Measurements from ENCODE around the gene ENDOV. TPM values are rescaled to one million over a fixed set of nuclear protein-coding genes. Genes with fewer than 3 reads are reported as not detected.

The ENDOV gene
- total RNA-seq, 3 donors from 2014 or later: 24.1 to 29.7 (median 24.9) TPM

DNA sequence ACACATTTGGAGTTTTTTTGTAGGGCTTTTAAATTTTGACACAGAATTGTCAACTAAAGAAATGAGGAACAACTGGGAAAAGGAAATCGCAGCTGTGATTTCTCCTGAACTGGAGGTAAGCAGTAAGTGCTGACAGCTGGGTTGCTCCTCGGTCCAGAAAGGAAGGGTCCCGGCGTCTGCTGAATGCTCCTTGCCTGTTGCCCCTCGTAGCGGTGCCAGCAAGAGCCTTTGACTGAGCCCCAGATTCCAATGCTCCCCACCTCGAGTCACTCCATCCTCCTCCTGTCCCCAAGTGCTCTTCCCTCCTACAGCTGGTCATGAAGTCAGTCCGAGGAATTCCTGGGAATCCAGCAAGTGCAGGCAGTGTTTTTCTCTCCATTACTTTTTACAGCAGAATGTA is 32.0 kb upstream of the ENDOV start:
- Histone ChIP-seq H3K36me3 (ENCODE audit: low read depth) (peaks cover 25% of the 10 kb centered on the region), H3K9me3 (no peaks in the 10 kb centered on the region), H3K4me1 (ENCODE audit: low read depth) (no peaks in the 10 kb centered on the region), H3K4me3 (no peak overlapping the region)
- TF ChIP-seq, protein P1, sequence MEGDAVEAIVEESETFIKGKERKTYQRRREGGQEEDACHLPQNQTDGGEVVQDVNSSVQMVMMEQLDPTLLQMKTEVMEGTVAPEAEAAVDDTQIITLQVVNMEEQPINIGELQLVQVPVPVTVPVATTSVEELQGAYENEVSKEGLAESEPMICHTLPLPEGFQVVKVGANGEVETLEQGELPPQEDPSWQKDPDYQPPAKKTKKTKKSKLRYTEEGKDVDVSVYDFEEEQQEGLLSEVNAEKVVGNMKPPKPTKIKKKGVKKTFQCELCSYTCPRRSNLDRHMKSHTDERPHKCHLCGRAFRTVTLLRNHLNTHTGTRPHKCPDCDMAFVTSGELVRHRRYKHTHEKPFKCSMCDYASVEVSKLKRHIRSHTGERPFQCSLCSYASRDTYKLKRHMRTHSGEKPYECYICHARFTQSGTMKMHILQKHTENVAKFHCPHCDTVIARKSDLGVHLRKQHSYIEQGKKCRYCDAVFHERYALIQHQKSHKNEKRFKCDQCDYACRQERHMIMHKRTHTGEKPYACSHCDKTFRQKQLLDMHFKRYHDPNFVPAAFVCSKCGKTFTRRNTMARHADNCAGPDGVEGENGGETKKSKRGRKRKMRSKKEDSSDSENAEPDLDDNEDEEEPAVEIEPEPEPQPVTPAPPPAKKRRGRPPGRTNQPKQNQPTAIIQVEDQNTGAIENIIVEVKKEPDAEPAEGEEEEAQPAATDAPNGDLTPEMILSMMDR (IDR thresholded peaks at IDR 0.05): no peak
- intact Hi-C loops (cut with DNase I, micrococcal nuclease): no loop called here
- ATAC-seq (no peak), DNase-seq (no peak)

DNA sequence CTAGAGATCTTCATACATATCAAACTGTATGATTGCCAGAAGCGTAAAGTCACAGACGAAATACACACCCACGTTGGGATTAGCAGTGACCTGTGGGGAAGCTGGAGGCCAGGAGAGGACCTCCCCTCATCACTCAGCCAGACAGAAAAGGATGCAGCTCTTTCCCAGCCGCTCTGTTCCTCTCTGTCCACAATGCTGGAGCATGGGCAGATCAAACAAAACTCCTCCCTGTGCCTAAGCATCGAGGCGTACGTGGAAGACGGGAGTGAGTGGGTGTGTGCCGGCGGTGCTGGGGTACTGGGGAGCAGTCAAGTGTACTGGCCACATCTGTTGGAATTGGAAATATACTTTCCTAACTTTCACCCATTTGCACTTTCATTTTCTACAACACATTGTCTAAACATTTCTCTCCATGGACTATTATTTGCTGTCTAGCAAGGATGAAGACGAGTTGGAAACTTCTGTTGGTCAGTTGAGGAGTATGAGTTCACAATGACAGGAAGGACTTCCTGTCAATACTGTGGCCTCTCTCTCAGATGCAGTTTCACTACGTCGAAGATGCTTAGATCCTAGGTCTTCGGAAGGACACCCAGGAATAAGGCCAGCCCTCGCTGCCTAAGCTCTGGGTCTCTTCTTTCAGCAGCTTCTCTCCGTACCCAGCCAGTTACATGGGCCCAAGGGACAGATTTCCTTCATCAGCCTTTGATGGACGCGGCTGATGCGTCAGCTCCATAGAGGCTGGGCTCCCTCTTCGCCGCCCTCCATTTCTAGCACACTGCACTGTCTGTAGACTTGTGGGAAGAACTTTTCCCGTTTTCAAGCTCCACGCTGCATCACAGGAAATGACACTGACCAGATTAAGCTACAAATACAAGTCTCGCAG is 30.6 kb upstream of the ENDOV start:
- DNase-seq (no peak), ATAC-seq (no peak)
- H3K36me3 ChIP-seq (ENCODE audit: low read depth): peaks cover 34% of the 10 kb centered on the region
- intact Hi-C loops (cut with DNase I, micrococcal nuclease): no loop called here
- no peak overlapping the region for H3K4me3 ChIP-seq
- no peaks in the 10 kb centered on the region for H3K9me3 ChIP-seq
- H3K4me1 ChIP-seq (ENCODE audit: low read depth): no peaks in the 10 kb centered on the region
- TF ChIP-seq, protein P1 (IDR thresholded peaks at IDR 0.05): no peak

DNA sequence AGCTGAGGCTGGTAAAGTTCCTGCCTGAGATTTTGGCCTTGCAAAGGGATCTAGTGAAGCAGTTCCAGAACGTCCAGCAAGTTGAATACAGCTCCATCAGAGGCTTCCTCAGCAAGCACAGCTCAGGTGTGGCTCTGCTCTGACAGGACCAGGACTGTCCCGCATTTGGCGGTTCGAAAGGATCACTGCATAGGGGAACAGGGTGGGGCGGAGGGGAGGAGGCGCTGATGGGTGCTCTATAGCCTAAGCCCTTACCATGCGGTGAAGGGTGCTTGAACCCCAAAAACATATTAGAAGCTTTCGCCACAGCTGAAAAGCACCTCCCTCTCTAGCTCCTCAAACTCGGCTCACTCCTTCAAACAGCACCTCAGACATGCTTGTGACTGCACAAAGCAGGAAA is 29.9 kb upstream of the ENDOV start:
- intact Hi-C loops (cut with DNase I, micrococcal nuclease): no loop called here
- TF ChIP-seq, protein P1 (IDR thresholded peaks at IDR 0.05): no peak
- Histone ChIP-seq H3K9me3 (no peaks in the 10 kb centered on the region), H3K4me1 (ENCODE audit: low read depth) (no peaks in the 10 kb centered on the region), H3K4me3 (no peak overlapping the region), H3K36me3 (ENCODE audit: low read depth) (peaks cover 41% of the 10 kb centered on the region)
- DNase-seq (no peak), ATAC-seq (peak; percentile 13)

DNA sequence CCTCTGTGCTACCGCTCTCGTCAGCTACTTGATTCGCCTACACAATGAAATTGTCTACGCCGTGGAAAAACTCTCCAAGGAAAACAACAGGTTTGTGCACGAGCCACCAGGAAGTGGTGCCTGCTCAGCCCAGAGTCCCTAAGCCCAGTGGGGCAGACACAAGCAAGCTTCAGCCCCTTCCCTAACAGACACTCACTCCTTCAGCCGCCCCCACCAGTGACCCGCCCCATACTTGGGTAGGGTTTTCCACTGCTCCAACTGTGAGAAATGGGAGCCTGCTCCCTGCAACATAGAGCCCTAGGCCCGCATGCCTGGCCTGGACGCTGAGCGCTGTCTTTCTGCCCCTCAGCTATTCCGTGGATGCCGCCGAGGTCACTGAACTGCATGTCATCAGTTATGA is 28.6 kb upstream of the ENDOV start:
- no peak for ATAC-seq
- Histone ChIP-seq H3K36me3 (ENCODE audit: low read depth) (peaks cover 37% of the 10 kb centered on the region), H3K9me3 (no peaks in the 10 kb centered on the region), H3K4me1 (ENCODE audit: low read depth) (no peaks in the 10 kb centered on the region), H3K4me3 (no peak overlapping the region)
- no peak for DNase-seq
- TF ChIP-seq, protein P1 (IDR thresholded peaks at IDR 0.05): no peak
- intact Hi-C loops (cut with DNase I, micrococcal nuclease): no loop called here

DNA sequence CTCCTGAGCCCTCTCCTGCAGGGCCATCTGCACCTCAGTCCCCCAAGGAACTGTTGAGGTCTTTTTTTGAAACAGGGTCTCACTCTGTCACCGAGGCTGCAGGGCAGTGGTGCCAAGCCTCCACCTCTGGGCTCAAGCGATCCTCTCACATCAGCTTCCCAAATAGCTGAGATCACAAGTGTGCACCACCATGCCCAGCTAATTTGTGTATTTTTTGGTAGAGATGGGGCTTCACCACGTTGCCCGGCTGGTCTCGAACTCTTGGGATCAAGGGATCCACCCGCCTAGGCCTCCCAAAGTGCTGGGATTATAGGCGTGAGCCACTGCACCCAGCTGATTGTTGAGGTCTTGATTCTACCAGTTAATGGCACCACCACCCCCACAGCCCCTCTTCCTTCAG is 27.9 kb upstream of the ENDOV start:
- Histone ChIP-seq H3K4me1 (ENCODE audit: low read depth) (no peaks in the 10 kb centered on the region), H3K36me3 (ENCODE audit: low read depth) (peaks cover 30% of the 10 kb centered on the region), H3K4me3 (no peak overlapping the region), H3K9me3 (no peaks in the 10 kb centered on the region)
- DNase-seq (no peak), ATAC-seq (no peak)
- intact Hi-C loops (cut with DNase I, micrococcal nuclease): no loop called here
- TF ChIP-seq, protein P1 (IDR thresholded peaks at IDR 0.05): no peak
